Measurements from ENCODE around the gene EGFL8. TPM values are rescaled to one million over a fixed set of nuclear protein-coding genes. Genes with fewer than 3 reads are reported as not detected.
A peak's percentile ranks its signal among the peaks of the same experiment; 100 is the strongest.

Gene EGFL8
- total and polyA plus RNA-seq, 9 of the 15 experiments (the other 6 are each of a cell fraction or from before 2014, with no cell fraction given): 2.2 to 47.4 (median 14.2) TPM

DNA sequence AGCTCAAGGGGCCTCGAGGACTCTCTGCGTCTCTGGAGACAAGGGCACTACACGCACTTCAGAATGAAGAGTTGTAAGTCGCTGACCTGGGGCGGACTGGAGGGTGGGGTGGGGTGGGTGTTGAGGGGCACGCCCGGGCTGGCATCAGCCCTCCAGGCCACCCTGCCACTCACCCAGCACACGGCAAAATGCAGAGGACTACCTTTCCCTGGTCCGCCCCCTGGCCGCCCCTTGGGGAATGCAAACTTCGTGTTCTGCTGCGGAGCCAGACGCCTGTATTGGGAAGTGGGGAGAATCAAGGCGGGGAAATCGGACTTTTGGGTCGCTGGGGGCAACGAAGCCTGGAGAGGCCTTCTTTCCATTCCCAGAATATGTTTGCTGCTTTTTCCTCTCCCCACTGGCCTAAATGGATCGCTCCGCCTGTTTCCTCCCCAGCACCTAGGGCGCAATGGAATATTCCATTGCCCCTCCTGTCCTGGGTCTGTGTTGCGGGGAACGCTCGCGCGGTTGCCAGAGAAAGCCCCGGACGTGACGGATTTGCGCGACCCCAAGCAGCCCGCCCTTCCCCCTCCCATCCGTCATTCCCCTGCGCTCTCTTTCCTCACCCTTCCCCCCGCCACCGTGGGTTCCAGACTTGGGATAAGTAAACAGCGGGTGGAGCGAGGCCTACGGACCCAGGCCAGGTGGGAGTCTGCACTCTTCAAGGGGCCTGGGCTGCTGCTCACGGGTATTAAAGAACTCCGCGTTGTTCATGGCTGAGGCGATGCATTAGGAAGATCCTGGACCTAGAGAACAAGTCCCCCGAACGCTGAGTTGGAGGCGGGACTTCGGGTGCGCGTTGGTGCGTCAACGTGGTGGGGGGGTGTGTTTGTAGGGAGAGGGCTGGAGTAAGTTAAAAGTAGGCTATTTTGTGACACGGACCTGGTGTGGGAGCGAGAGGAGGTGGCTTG lies 10.6 kb upstream of the EGFL8 start, which contains the start of gene PPT2 (continued):
- TF ChIP-seq, protein P1, sequence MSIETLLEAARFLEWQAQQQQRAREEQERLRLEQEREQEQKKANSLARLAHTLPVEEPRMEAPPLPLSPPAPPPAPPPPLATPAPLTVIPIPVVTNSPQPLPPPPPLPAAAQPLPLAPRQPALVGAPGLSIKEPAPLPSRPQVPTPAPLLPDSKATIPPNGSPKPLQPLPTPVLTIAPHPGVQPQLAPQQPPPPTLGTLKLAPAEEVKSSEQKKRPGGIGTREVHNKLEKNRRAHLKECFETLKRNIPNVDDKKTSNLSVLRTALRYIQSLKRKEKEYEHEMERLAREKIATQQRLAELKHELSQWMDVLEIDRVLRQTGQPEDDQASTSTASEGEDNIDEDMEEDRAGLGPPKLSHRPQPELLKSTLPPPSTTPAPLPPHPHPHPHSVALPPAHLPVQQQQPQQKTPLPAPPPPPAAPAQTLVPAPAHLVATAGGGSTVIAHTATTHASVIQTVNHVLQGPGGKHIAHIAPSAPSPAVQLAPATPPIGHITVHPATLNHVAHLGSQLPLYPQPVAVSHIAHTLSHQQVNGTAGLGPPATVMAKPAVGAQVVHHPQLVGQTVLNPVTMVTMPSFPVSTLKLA (conservative IDR thresholded peaks at IDR 0.05): peak in 1 of 2 experiments; percentile 97; a peak in 2 of 4 replicates
- no peak for TF ChIP-seq IRF2 (CRISPR knock-in tag; IDR thresholded peaks at IDR 0.05)
- TF ChIP-seq DNMT1 (IDR thresholded peaks at IDR 0.05): no peak
- peak; percentile 51; the same call in 1 of the 2 replicates for TF ChIP-seq FOSL1 (tag; conservative IDR thresholded peaks at IDR 0.05)
- no peak for TF ChIP-seq ZHX1 (conservative IDR thresholded peaks at IDR 0.05; ENCODE audit: low read length)
- no peak for TF ChIP-seq TAF15 (IDR thresholded peaks at IDR 0.05; ENCODE audit: low read depth, low read length)
- TF ChIP-seq ZNF184 (CRISPR knock-in tag; IDR thresholded peaks at IDR 0.05): no peak
- no peak; the same call in 1 of the 2 replicates for TF ChIP-seq GTF2E2 (tag; IDR thresholded peaks at IDR 0.05)
- no peak for TF ChIP-seq YY1 (IDR thresholded peaks at IDR 0.05; ENCODE audit: borderline replicate concordance in 1 of 3, control insufficient read depth in 1 of 3, extremely low read depth in 1 of 3, insufficient read depth in 3 of 3, insufficient read length in 1 of 3, insufficient replicate concordance in 2 of 3, low read depth in 1 of 3, low read length in 2 of 3)
- no peak; the same call in 1 of the 2 replicates for TF ChIP-seq HDAC2 (IDR thresholded peaks at IDR 0.05)
- no peak for TF ChIP-seq SREBF2 (CRISPR knock-in tag; IDR thresholded peaks at IDR 0.05)
- TF ChIP-seq SMC3 (conservative IDR thresholded peaks at IDR 0.05; ENCODE audit: insufficient read depth, low read depth, low read length): peak; percentile 11; the same call in 1 of the 2 replicates
- no peak for TF ChIP-seq ATF4 (CRISPR knock-in tag; IDR thresholded peaks at IDR 0.05)
- TF ChIP-seq CEBPG (CRISPR knock-in tag; IDR thresholded peaks at IDR 0.05): no peak; the same call in 1 of the 2 replicates
- TF ChIP-seq CEBPG (tag; conservative IDR thresholded peaks at IDR 0.05 in 1 of 2, IDR thresholded peaks at IDR 0.05 in 1 of 2): no peak
- TF ChIP-seq, protein P2, sequence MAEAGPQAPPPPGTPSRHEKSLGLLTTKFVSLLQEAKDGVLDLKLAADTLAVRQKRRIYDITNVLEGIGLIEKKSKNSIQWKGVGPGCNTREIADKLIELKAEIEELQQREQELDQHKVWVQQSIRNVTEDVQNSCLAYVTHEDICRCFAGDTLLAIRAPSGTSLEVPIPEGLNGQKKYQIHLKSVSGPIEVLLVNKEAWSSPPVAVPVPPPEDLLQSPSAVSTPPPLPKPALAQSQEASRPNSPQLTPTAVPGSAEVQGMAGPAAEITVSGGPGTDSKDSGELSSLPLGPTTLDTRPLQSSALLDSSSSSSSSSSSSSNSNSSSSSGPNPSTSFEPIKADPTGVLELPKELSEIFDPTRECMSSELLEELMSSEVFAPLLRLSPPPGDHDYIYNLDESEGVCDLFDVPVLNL (CRISPR knock-in tag; IDR thresholded peaks at IDR 0.05; ENCODE audit: low read depth): 0 out of 2 replicates have a peak, but pooled peaks have one; percentile 5
- TF ChIP-seq FOXJ2 (tag; IDR thresholded peaks at IDR 0.05): no peak; the same call in 1 of the 2 replicates

All from K562 (cell line).